Prostate gland (tissue), 2 donors: ENCODE measurements around the gene MFN2.

Source experiments
- CTCF ChIP-seq, 4 experiments: fragments of 200-600 bp in 2 of 4; fragments of 450-650 bp in 2 of 4; sonication (generic) in 2 of 4; IDR thresholded peaks; 1 replicate in 3 of 4; 2 replicates in 1 of 4; pipeline ENCODE4 v1.5.1; 2016 to 2019; ENCODE audit warnings: antibody characterized with exemption in 4 of 4, mild to moderate bottlenecking in 2 of 4, moderate library complexity in 2 of 4
- POLR2A ChIP-seq: fragments of 450-650 bp; IDR thresholded peaks from one replicate; pipeline ENCODE4 v1.6.1; 2016; ENCODE audit warnings: antibody characterized with exemption, mild to moderate bottlenecking
- POLR2AphosphoS5 ChIP-seq: sonication (generic); formaldehyde crosslinking; IDR thresholded peaks from one replicate; pipeline ENCODE4 v1.6.1; 2017; ENCODE audit warnings: antibody characterized with exemption

GRCh38 chr1:12029720-12030339 lies 49.6 kb downstream of the MFN2 start:
- TF ChIP-seq POLR2A, result no peak
- TF ChIP-seq CTCF (IDR thresholded peaks at IDR 0.05), result no peak
- no peak for TF ChIP-seq POLR2AphosphoS5
